Stimulated activated naive CD8-positive, alpha-beta T cell treated with anti-CD3 and anti-CD28 coated beads, Interleukin-15, amount 100 ng/mL, for 72 hours (primary cell): ENCODE measurements around the gene ST7.
"Not testable (repeated sequence)": the region's sequence is repeated elsewhere in the genome, so short reads cannot be mapped to it uniquely, and the experiment has no call there.

Experiments
- ATAC-seq: fragments of 150-1000 bp; cut with Tn5 transposase; 2 replicates; pipeline ENCODE4 v1.10.0; 2021; ENCODE audit warnings: mild to moderate bottlenecking, moderate library complexity
- DNase-seq, 2 donors: peaks; one replicate each; pipeline ENCODE4 v3.0.0; 2021 to 2022
- H3K27ac Mint-ChIP-seq, 2 donors: one replicate each; pipeline ENCODE4 v1.8.0; 2022; ENCODE audit warnings: mild to moderate bottlenecking in 2 of 2, mixed read lengths in 2 of 2, moderate library complexity in 2 of 2
- H3K27me3 Mint-ChIP-seq: one replicate; pipeline ENCODE4 v1.8.0; 2022; ENCODE audit warnings: mixed read lengths
- H3K4me1 Mint-ChIP-seq: one replicate; pipeline ENCODE4 v1.8.0; 2022; ENCODE audit warnings: mild to moderate bottlenecking, mixed read lengths
- H3K4me3 Mint-ChIP-seq, 2 donors: one replicate each; pipeline ENCODE4 v1.8.0; 2022; ENCODE audit warnings: mild to moderate bottlenecking in 2 of 2, mixed read lengths in 2 of 2, moderate library complexity in 1 of 2
- H3K9me3 Mint-ChIP-seq, 2 donors: one replicate each; pipeline ENCODE4 v1.8.0; 2022; ENCODE audit warnings: mixed read lengths in 2 of 2

The ST7 gene

DNA sequence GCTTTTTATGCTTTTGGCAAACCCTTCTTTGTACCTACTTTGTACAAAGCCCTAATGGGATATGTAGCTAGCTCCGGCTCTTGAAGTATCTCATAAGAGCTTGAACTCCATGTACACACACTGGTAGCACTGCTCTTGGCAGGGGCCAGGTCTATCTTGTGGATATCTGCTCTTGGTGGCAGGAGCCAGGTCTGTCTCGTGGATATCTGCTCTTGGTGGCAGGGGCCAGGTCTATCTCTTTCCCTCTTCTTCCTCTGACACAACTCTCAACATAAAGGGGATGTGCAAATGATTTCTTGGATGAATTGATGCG, 277.7 kb downstream of the ST7 start:
- peaks cover 3 to 14% of the 10 kb centered on the region in 2 donors for H3K9me3 Mint-ChIP-seq
- no peak overlapping the region for H3K4me3 Mint-ChIP-seq
- peaks cover 3% of the 10 kb centered on the region for H3K27me3 Mint-ChIP-seq
- H3K4me1 Mint-ChIP-seq: no peaks in the 10 kb centered on the region
- peak; percentile 40 for ATAC-seq
- peak overlapping the region in 1 of 2 donors; percentile 22 for H3K27ac Mint-ChIP-seq
- no peak for DNase-seq

- Mint-ChIP-seq H3K4me1 (no peaks in the 10 kb centered on the region), H3K27ac (no peak overlapping the region), H3K9me3 (peaks cover 3 to 7% of the 10 kb centered on the region in 2 donors), H3K27me3 (peaks cover 19% of the 10 kb centered on the region), H3K4me3 (no peak overlapping the region)
- DNase-seq (no peak), ATAC-seq (no peak)
These were observed 284.3 kb downstream of the ST7 start for GRCh38 chr7:117237646-117238045.

- Mint-ChIP-seq H3K27ac (no peak overlapping the region), H3K4me3 (no peak overlapping the region), H3K9me3 (peaks cover 3 to 5% of the 10 kb centered on the region in 2 donors), H3K27me3 (peaks cover 19% of the 10 kb centered on the region), H3K4me1 (no peaks in the 10 kb centered on the region)
- ATAC-seq: no peak
- DNase-seq: no peak
These were observed 285.2 kb downstream of the ST7 start for GRCh38 chr7:117238472-117238871.

- ATAC-seq: no peak
- Mint-ChIP-seq H3K27me3 (peaks cover 19% of the 10 kb centered on the region), H3K4me1 (no peaks in the 10 kb centered on the region), H3K9me3 (peaks cover under 1 to 3% of the 10 kb centered on the region in 2 donors), H3K27ac (no peak overlapping the region), H3K4me3 (no peak overlapping the region)
- no peak for DNase-seq
These were observed 285.6 kb downstream of the ST7 start for GRCh38 chr7:117238937-117239336.

- Mint-ChIP-seq H3K27ac (peak overlapping the region in 1 of 2 donors; percentile 74), H3K4me1 (no peaks in the 10 kb centered on the region), H3K9me3 (peaks cover 0 to 7% of the 10 kb centered on the region in 2 donors), H3K27me3 (peaks cover 15% of the 10 kb centered on the region), H3K4me3 (no peak overlapping the region)
- ATAC-seq (no peak), DNase-seq (no peak)
These were observed 287.8 kb downstream of the ST7 start for GRCh38 chr7:117241088-117241487.

DNA sequence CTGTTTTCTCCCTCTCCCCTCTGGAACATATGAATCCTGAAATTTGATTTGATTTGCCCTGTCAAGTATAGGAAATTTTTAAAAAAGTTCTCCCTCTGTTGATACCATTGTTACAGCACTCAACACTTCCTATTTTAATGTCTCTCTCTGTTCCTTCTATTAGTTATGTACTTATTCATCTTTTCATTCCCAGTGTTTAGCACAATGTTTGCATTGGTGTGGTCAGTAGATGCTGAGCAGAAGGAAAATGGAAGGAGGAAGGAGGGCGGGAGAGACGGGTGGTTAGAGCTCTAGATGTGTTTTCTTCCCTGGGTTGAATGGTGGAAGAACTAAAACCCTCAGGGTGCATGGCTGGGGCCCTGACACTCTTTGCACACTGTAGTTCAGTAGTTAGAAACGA, 290.1 kb downstream of the ST7 start:
- no peak for ATAC-seq
- Mint-ChIP-seq H3K9me3 (peaks cover 0 to 9% of the 10 kb centered on the region in 2 donors), H3K4me3 (no peak overlapping the region), H3K27ac (no peak overlapping the region), H3K27me3 (peaks cover 9% of the 10 kb centered on the region), H3K4me1 (no peaks in the 10 kb centered on the region)
- DNase-seq: no peak

DNA sequence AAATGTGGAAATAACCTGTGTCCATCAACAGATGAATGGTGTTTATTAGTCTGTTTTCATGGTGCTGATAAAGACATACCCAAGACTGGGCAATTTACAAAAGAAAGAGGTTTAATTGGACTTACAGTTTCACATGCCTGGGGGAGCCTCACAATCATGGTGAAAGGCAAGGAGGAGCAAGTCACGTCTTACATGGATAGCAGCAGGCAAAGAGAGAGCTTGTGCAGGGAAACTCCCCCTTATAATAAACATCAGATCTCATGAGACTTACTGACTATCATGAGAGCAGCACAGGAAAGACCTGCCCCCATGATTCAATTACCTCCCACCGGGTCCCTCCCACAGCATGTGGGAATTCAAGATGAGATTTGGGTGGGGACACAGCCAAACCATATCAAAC, 292.4 kb downstream of the ST7 start:
- H3K27me3 Mint-ChIP-seq, ATAC-seq, DNase-seq, H3K4me1 Mint-ChIP-seq, H3K9me3 Mint-ChIP-seq, H3K27ac Mint-ChIP-seq, H3K4me3 Mint-ChIP-seq: not testable (repeated sequence)

- Mint-ChIP-seq H3K27me3 (peaks cover 8% of the 10 kb centered on the region), H3K4me1 (no peaks in the 10 kb centered on the region), H3K27ac (no peak overlapping the region), H3K9me3 (peaks cover 0 to 12% of the 10 kb centered on the region in 2 donors), H3K4me3 (no peak overlapping the region)
- DNase-seq (no peak), ATAC-seq (no peak)
These were observed 294.5 kb downstream of the ST7 start for GRCh38 chr7:117247809-117248208.

DNA sequence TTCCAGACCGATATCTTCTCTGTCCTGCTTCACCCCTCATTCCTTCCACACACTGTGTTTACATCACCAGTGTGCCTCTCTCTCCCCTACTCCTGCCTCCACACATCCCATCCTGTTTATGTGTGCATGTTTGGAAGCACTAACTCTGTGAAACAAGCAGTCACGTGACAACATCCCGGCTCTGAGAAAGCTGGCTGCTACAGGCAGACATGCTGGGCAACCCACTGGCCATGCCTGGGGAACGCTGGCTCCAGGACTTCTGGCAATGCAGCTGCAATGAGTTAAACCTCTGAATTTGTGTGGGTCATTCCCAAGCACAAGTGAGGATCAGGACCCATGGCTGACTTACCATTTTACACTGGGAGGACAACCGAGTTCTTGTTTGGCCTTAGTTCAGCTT, 295.5 kb downstream of the ST7 start:
- no peak overlapping the region for H3K4me3 Mint-ChIP-seq
- H3K4me1 Mint-ChIP-seq: no peaks in the 10 kb centered on the region
- H3K27me3 Mint-ChIP-seq: peaks cover 13% of the 10 kb centered on the region
- DNase-seq (no peak), ATAC-seq (no peak)
- no peak overlapping the region for H3K27ac Mint-ChIP-seq
- H3K9me3 Mint-ChIP-seq: peaks cover 0 to 12% of the 10 kb centered on the region in 2 donors

DNA sequence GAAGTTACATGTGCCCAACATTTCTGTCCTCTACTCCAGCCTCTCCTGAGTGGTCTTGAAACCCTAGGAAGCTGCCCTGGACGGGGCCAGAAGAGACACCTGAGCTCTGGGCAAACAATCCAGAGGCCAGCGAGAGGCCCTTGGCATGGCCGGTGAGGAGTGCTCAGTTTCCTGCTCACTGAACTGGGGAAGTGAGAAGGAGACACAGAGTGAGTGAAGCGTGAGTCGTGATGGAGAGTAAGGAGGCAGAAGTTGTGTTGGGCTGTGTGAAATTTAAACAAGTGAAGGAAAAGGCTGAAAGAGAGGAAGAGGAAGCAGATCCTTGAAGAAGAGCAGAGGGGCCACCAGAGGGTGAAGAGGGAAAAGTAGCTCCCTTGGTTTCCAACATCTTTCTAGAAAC, 296.4 kb downstream of the ST7 start:
- no peak for ATAC-seq
- peak overlapping the region in 1 of 2 donors; percentile 29 for H3K27ac Mint-ChIP-seq
- H3K9me3 Mint-ChIP-seq: peaks cover 0 to 12% of the 10 kb centered on the region in 2 donors

GRCh38 chr7:117250245-117250644, 296.9 kb downstream of the ST7 start:
- H3K27me3 Mint-ChIP-seq: peaks cover 22% of the 10 kb centered on the region
- no peak overlapping the region for H3K27ac Mint-ChIP-seq
- ATAC-seq (no peak), DNase-seq (no peak)
- H3K9me3 Mint-ChIP-seq: peaks cover 0 to 12% of the 10 kb centered on the region in 2 donors
- H3K4me3 Mint-ChIP-seq: no peak overlapping the region
- H3K4me1 Mint-ChIP-seq: no peaks in the 10 kb centered on the region

More for the DNA sequence above, 296.4 kb downstream of the ST7 start:
- Mint-ChIP-seq H3K27me3 (peaks cover 16% of the 10 kb centered on the region), H3K4me3 (no peak overlapping the region), H3K4me1 (no peaks in the 10 kb centered on the region)
- no peak for DNase-seq

GRCh38 chr7:117250801-117251200, 297.5 kb downstream of the ST7 start:
- no peak for ATAC-seq
- Mint-ChIP-seq H3K9me3 (peaks cover 0 to 8% of the 10 kb centered on the region in 2 donors), H3K27ac (no peak overlapping the region)

DNA sequence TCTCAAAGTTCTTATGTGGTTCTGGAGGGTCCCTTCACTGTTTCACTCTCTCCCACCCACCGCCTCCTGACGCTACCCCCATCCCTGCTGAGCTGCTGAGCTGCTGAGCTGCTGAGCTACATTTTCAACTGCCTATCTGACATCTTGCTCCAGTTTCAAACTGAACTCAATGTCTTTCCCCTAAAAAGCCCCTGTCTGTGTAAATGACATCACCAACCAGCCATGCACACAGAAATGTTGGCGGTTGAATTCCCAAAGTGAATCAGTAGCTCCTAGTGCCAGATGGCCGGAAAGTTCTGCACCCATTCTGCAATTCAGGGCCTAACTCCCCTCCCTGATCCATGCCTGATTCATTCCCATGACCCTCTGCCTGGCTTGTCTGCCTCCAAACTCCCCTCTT, 298.4 kb downstream of the ST7 start:
- Mint-ChIP-seq H3K27me3 (peaks cover 25% of the 10 kb centered on the region), H3K9me3 (peaks cover 0 to 3% of the 10 kb centered on the region in 2 donors), H3K4me3 (no peak overlapping the region), H3K27ac (no peak overlapping the region), H3K4me1 (no peaks in the 10 kb centered on the region)
- no peak for ATAC-seq
- no peak for DNase-seq

More at GRCh38 chr7:117250801-117251200, 297.5 kb downstream of the ST7 start:
- Mint-ChIP-seq H3K27me3 (peaks cover 25% of the 10 kb centered on the region), H3K4me1 (no peaks in the 10 kb centered on the region), H3K4me3 (no peak overlapping the region)
- no peak for DNase-seq

- DNase-seq: no peak
These were observed 306.3 kb downstream of the ST7 start for GRCh38 chr7:117259615-117260014.

GRCh38 chr7:117262546-117262945, 309.2 kb downstream of the ST7 start:
- Mint-ChIP-seq H3K27ac (no peak overlapping the region), H3K4me1 (no peaks in the 10 kb centered on the region), H3K9me3 (no peaks in the 10 kb centered on the region), H3K4me3 (no peak overlapping the region), H3K27me3 (peaks cover 4% of the 10 kb centered on the region)
- ATAC-seq (no peak), DNase-seq (no peak)

More at GRCh38 chr7:117259615-117260014, 306.3 kb downstream of the ST7 start:
- Mint-ChIP-seq H3K27me3 (peaks cover 9% of the 10 kb centered on the region), H3K9me3 (no peaks in the 10 kb centered on the region), H3K4me3 (no peak overlapping the region), H3K4me1 (no peaks in the 10 kb centered on the region), H3K27ac (no peak overlapping the region)
- ATAC-seq: no peak

DNA sequence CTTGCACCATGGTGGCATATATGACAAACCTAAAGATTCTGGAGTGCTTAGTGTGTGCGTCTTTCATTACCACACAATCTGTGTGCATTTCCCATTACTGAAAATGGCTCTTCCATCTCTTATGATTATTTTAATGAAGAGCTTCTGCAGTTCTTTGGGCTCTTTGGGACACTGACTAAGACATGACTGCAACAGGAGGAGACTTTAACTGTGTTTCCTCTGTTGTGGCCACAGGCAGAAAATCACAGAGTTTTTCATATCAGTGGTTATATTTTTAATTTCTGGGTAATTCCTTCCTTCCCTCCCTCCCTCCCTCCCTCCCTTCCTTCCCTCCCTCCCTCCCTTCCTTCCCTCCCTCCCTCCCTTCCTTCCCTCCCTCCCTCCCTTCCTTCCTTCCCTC, 311.4 kb downstream of the ST7 start:
- ATAC-seq (no peak), DNase-seq (no peak)
- H3K9me3 Mint-ChIP-seq: no peaks in the 10 kb centered on the region
- no peak overlapping the region for H3K27ac Mint-ChIP-seq
- no peaks in the 10 kb centered on the region for H3K4me1 Mint-ChIP-seq
- no peak overlapping the region for H3K4me3 Mint-ChIP-seq
- peaks cover 8% of the 10 kb centered on the region for H3K27me3 Mint-ChIP-seq

DNA sequence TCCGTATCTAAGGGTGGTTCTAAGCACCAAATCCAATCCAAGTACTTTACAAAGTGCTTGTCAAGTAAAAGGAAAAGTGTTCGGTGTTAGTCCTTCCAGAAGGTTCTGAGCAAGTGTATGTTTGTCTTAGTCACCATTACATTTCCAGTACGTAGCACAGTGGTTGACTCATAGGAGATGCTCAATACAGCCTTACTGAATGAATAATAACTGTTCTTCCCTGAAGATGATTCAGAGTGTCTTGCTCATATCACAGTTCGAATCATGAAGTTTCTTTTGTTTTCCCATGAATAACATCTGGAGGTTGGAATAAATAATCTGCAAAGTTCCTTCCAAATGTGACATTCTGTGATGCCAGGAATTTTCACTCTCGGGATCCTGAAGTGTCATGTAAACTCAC, 316.1 kb downstream of the ST7 start:
- Mint-ChIP-seq H3K4me1 (no peaks in the 10 kb centered on the region), H3K27ac (no peak overlapping the region), H3K4me3 (no peak overlapping the region), H3K27me3 (peaks cover 30% of the 10 kb centered on the region), H3K9me3 (no peaks in the 10 kb centered on the region)
- ATAC-seq (no peak), DNase-seq (no peak)
